Cardiac muscle cell (in vitro differentiated cells and primary cell): Measurements from ENCODE around the gene ANKLE1. TPM values are rescaled to one million over a fixed set of nuclear protein-coding genes. Genes with fewer than 3 reads are reported as not detected.

Experiments used
- DNase-seq, 2 donors: peaks; one replicate each; pipeline versions ENCODE4 v3.0.0 to v3.0.0-alpha.2; 2010 to 2017; ENCODE audit warnings: low read depth in 1 of 2, low spot score in 1 of 2
- H3K27ac ChIP-seq: fragments of 200-600 bp; sonication (generic); 2 replicates; pipeline ENCODE4 v1.5.1; 2016
- H3K27me3 ChIP-seq: fragments of 200-600 bp; sonication (generic); 2 replicates; pipeline ENCODE4 v1.6.0; 2016; ENCODE audit warnings: control low read depth
- H3K36me3 ChIP-seq: fragments of 200-600 bp; sonication (generic); 2 replicates; pipeline ENCODE4 v1.5.1; 2016; ENCODE audit warnings: control low read depth
- H3K4me1 ChIP-seq: fragments of 200-600 bp; sonication (generic); 2 replicates; pipeline ENCODE4 v1.8.1; 2017; ENCODE audit warnings: low read depth, mild to moderate bottlenecking, mixed run types
- H3K4me3 ChIP-seq: fragments of 200-600 bp; sonication (generic); 2 replicates; pipeline ENCODE4 v1.5.1; 2016; ENCODE audit warnings: mild to moderate bottlenecking
- H3K9me3 ChIP-seq: fragments of 200-600 bp; sonication (generic); 2 replicates; pipeline ENCODE4 v1.5.1; 2017; ENCODE audit warnings: low read depth, mild to moderate bottlenecking, control low read depth
- polyA plus RNA-seq: library from polyadenylated mRNA; unstranded; fragments of >200 nt; fragmentation: Nextera tagmentation; extraction: Ambion mirVana; gene quantifications from 2 replicates; pipeline ENCODE4 v1.2.1, GENCODE V29; 2016
- total RNA-seq: library from RNA; depleted of rRNA; stranded (reverse); fragments of >200 nt; gene quantifications from 2 replicates; pipeline ENCODE4 v1.2.3, GENCODE V29; 2016
- TF ChIP-seq, protein P1 (sequence below): IDR thresholded peaks from 2 replicates; pipeline ENCODE4 v1.5.1; 2012; ENCODE audit warnings: low read depth, mild to moderate bottlenecking, low read length

ANKLE1 gene
- total and polyA plus RNA-seq, 2 experiments from 2014 or later = 1.1 to 5.7 TPM

- Histone ChIP-seq H3K4me3 (no peak overlapping the region), H3K27ac (no peak overlapping the region), H3K4me1 (no peaks in the 10 kb centered on the region), H3K9me3 (no peaks in the 10 kb centered on the region), H3K36me3 (no peaks in the 10 kb centered on the region), H3K27me3 (no peaks in the 10 kb centered on the region)
- TF ChIP-seq, protein P1, sequence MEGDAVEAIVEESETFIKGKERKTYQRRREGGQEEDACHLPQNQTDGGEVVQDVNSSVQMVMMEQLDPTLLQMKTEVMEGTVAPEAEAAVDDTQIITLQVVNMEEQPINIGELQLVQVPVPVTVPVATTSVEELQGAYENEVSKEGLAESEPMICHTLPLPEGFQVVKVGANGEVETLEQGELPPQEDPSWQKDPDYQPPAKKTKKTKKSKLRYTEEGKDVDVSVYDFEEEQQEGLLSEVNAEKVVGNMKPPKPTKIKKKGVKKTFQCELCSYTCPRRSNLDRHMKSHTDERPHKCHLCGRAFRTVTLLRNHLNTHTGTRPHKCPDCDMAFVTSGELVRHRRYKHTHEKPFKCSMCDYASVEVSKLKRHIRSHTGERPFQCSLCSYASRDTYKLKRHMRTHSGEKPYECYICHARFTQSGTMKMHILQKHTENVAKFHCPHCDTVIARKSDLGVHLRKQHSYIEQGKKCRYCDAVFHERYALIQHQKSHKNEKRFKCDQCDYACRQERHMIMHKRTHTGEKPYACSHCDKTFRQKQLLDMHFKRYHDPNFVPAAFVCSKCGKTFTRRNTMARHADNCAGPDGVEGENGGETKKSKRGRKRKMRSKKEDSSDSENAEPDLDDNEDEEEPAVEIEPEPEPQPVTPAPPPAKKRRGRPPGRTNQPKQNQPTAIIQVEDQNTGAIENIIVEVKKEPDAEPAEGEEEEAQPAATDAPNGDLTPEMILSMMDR = no peak
- DNase-seq = peak in 1 of 2 donors; percentile 60
These were observed 26.5 kb upstream of the ANKLE1 start for GRCh38 chr19:17255150-17255621.

- no peaks in the 10 kb centered on the region for H3K27me3 ChIP-seq
- DNase-seq = no peak
- TF ChIP-seq, protein P1 = no peak
These were observed 25.6 kb upstream of the ANKLE1 start for GRCh38 chr19:17256130-17256529.

DNA sequence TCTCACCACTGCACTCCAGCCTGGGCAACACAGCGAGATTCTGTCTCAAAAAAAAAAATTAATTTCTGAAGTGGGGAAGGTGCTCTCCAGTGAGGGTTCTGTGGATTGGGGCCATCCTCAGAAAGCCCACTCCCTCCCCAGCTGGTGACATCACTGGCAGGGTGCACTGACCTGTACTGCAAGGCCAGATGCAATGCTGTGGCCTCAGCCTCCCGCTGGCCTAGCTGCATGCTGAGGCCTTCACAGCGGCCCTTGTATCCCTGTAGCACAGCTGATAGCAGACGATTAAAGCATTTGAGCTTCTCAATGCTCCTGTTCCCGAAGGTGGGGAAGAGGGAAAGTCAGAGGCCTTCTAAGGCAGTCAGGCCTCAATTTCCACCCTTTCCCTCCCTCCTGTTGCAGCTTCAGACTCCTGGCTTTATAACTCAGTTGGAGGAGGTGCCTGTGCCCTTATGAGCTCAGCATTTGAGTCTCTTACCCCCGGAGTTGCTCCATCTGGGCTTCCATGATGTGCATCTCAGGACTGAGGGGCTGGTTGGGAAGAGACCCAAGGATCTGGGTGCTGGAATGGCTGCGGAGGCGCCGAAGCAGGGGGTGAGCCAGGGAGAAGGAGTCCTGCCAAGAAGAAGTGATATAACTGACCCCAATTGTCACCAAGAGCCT is 22.5 kb upstream of the ANKLE1 start:
- Histone ChIP-seq H3K4me1 (no peaks in the 10 kb centered on the region), H3K9me3 (no peaks in the 10 kb centered on the region), H3K36me3 (no peaks in the 10 kb centered on the region), H3K27me3 (no peaks in the 10 kb centered on the region), H3K27ac (no peak overlapping the region), H3K4me3 (no peak overlapping the region)
- DNase-seq = peak in 1 of 2 donors; percentile 36
- TF ChIP-seq, protein P1 = no peak

More at GRCh38 chr19:17256130-17256529, 25.6 kb upstream of the ANKLE1 start:
- Histone ChIP-seq H3K4me1 (no peaks in the 10 kb centered on the region), H3K9me3 (no peaks in the 10 kb centered on the region), H3K4me3 (no peak overlapping the region), H3K36me3 (no peaks in the 10 kb centered on the region), H3K27ac (no peak overlapping the region)

DNA sequence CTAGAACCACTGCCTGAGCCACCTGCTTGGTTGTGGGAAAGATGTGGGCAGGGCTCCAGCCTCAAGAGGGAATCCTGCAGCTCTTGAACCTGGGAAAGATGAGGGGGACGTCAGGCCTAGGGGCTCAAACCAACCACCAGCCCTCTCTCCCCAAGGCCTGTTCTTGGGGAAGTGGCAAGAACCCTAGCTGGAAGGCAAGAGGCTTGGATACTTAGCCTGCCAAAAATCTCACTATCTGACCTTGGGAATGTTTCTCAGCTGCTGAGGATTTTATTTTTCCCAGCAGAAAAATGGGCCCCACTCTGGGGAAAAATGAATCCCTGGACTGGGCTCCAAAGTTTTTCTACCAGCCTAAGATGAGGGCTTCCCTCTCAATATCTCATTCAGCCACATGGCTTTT is 21.8 kb upstream of the ANKLE1 start:
- TF ChIP-seq, protein P1 = no peak
- no peak overlapping the region for H3K27ac ChIP-seq

GRCh38 chr19:17260842-17261325 is 20.8 kb upstream of the ANKLE1 start:
- DNase-seq = peak; percentile 82
- no peaks in the 10 kb centered on the region for H3K36me3 ChIP-seq
- H3K27me3 ChIP-seq = no peaks in the 10 kb centered on the region
- no peaks in the 10 kb centered on the region for H3K9me3 ChIP-seq
- no peak overlapping the region for H3K4me3 ChIP-seq
- H3K4me1 ChIP-seq = no peaks in the 10 kb centered on the region
- TF ChIP-seq, protein P1 = peak; percentile 88
- no peak overlapping the region for H3K27ac ChIP-seq

More for the DNA sequence above, 21.8 kb upstream of the ANKLE1 start:
- no peaks in the 10 kb centered on the region for H3K9me3 ChIP-seq
- H3K4me1 ChIP-seq = no peaks in the 10 kb centered on the region
- no peak overlapping the region for H3K4me3 ChIP-seq
- H3K36me3 ChIP-seq = no peaks in the 10 kb centered on the region
- no peak for DNase-seq
- H3K27me3 ChIP-seq = no peaks in the 10 kb centered on the region
